DMS53 (cell line): Measurements from ENCODE around the gene KCNMB2.
A peak's percentile ranks its signal among the peaks of the same experiment; 100 is the strongest.

ENCODE experiments used
- DNase-seq: peaks from one replicate; lab custom pipeline; 2025; lab: John Stamatoyannopoulos, UW

Gene KCNMB2

GRCh38 chr3:178569826-178570225, 33.6 kb downstream of the KCNMB2 start:
- DNase-seq = no peak

GRCh38 chr3:178583963-178584575, 47.8 kb downstream of the KCNMB2 start:
- DNase-seq = peak; percentile 40

GRCh38 chr3:178584722-178585380, 48.6 kb downstream of the KCNMB2 start:
- DNase-seq = peak; percentile 46

- DNase-seq = peak; percentile 13
These were observed 49.2 kb downstream of the KCNMB2 start for GRCh38 chr3:178585454-178585853.

- peak; percentile 1 for DNase-seq
These were observed 49.8 kb downstream of the KCNMB2 start for GRCh38 chr3:178586076-178586475.

GRCh38 chr3:178588628-178589027, 52.4 kb downstream of the KCNMB2 start:
- DNase-seq = no peak

GRCh38 chr3:178593786-178594185, 57.5 kb downstream of the KCNMB2 start:
- no peak for DNase-seq

GRCh38 chr3:178597371-178597770, 61.1 kb downstream of the KCNMB2 start:
- no peak for DNase-seq

GRCh38 chr3:178602856-178603255, 66.6 kb downstream of the KCNMB2 start:
- peak; percentile 90 for DNase-seq

GRCh38 chr3:178603735-178604134, 67.5 kb downstream of the KCNMB2 start:
- DNase-seq = peak; percentile 8

- no peak for DNase-seq
These were observed 82.0 kb downstream of the KCNMB2 start for GRCh38 chr3:178618197-178618596.

GRCh38 chr3:178618896-178619295, 82.7 kb downstream of the KCNMB2 start:
- DNase-seq = no peak

GRCh38 chr3:178623666-178624255, 87.5 kb downstream of the KCNMB2 start:
- peak; percentile 78 for DNase-seq

- DNase-seq = no peak
These were observed 88.0 kb downstream of the KCNMB2 start for GRCh38 chr3:178624276-178624675.

- no peak for DNase-seq
These were observed 88.9 kb downstream of the KCNMB2 start for GRCh38 chr3:178625053-178625600.

- no peak for DNase-seq
These were observed 91.8 kb downstream of the KCNMB2 start for GRCh38 chr3:178628037-178628436.

GRCh38 chr3:178629430-178630178, 93.4 kb downstream of the KCNMB2 start:
- DNase-seq = peak; percentile 48

GRCh38 chr3:178631950-178632349, 95.7 kb downstream of the KCNMB2 start:
- DNase-seq = no peak

GRCh38 chr3:178634975-178635374, 98.7 kb downstream of the KCNMB2 start:
- DNase-seq = peak; percentile 55

- DNase-seq = no peak
These were observed 101.6 kb downstream of the KCNMB2 start for GRCh38 chr3:178637802-178638201.

- DNase-seq = no peak
These were observed 109.3 kb downstream of the KCNMB2 start for GRCh38 chr3:178645503-178645902.

GRCh38 chr3:178646186-178646862, 110.1 kb downstream of the KCNMB2 start:
- peak; percentile 20 for DNase-seq
